ENCODE results near the gene TMEM98. TPM values are rescaled to one million over a fixed set of nuclear protein-coding genes. Genes with fewer than 3 reads are reported as not detected.

The TMEM98 gene
- total and polyA plus RNA-seq, 9 of the 15 experiments (the other 6 are each of a cell fraction or from before 2014, with no cell fraction given), result 33.5 to 164 (median 84.7) TPM

DNA sequence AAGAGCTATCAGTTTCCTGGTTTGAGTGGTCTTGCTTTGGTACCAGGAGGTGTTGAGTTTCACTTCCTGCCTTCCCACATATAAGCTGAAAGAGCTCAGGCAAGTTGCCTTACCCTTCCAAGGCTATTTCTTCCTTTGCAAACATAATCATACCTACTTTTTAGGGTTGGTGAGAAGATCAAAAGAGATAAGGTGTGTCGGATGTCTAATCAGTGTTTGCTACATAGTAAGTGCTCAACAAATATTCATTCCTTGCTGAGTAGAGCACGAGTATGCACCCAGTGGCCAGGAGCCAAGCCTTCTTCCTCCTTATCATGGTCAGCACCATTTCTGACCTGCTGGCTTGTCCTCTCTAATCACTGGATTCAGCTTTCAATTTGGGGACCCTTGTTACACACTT, 12.7 kb upstream of the TMEM98 start (continued):
- TF ChIP-seq USF2 (CRISPR knock-in tag; IDR thresholded peaks at IDR 0.05) (no peak), CBFA2T3 (IDR thresholded peaks at IDR 0.05) (peak; percentile 81), PTTG1 (tag; IDR thresholded peaks at IDR 0.05; ENCODE audit: low read depth) (no peak), ZNF263 (CRISPR knock-in tag; IDR thresholded peaks at IDR 0.05; ENCODE audit: borderline replicate concordance) (no peak), TBP (optimal IDR thresholded peaks at IDR 0.05; ENCODE audit: low read depth, low read length) (no peak), SMARCA4 (IDR thresholded peaks at IDR 0.05) (no peak; the same call in 1 of the 2 replicates), MIER1 (IDR thresholded peaks at IDR 0.05; ENCODE audit: low read depth) (no peak), DPF2 (IDR thresholded peaks at IDR 0.05) (peak; percentile 49; the same call in 1 of the 2 replicates)
- TF ChIP-seq, protein P1, sequence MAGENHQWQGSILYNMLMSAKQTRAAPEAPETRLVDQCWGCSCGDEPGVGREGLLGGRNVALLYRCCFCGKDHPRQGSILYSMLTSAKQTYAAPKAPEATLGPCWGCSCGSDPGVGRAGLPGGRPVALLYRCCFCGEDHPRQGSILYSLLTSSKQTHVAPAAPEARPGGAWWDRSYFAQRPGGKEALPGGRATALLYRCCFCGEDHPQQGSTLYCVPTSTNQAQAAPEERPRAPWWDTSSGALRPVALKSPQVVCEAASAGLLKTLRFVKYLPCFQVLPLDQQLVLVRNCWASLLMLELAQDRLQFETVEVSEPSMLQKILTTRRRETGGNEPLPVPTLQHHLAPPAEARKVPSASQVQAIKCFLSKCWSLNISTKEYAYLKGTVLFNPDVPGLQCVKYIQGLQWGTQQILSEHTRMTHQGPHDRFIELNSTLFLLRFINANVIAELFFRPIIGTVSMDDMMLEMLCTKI (IDR thresholded peaks at IDR 0.05; ENCODE audit: partially characterized antibody), result no peak
- TF ChIP-seq, protein P2, sequence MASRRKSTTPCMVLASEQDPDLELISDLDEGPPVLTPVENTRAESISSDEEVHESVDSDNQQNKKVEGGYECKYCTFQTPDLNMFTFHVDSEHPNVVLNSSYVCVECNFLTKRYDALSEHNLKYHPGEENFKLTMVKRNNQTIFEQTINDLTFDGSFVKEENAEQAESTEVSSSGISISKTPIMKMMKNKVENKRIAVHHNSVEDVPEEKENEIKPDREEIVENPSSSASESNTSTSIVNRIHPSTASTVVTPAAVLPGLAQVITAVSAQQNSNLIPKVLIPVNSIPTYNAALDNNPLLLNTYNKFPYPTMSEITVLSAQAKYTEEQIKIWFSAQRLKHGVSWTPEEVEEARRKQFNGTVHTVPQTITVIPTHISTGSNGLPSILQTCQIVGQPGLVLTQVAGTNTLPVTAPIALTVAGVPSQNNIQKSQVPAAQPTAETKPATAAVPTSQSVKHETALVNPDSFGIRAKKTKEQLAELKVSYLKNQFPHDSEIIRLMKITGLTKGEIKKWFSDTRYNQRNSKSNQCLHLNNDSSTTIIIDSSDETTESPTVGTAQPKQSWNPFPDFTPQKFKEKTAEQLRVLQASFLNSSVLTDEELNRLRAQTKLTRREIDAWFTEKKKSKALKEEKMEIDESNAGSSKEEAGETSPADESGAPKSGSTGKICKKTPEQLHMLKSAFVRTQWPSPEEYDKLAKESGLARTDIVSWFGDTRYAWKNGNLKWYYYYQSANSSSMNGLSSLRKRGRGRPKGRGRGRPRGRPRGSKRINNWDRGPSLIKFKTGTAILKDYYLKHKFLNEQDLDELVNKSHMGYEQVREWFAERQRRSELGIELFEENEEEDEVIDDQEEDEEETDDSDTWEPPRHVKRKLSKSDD (conservative IDR thresholded peaks at IDR 0.05; ENCODE audit: low read length), result no peak
- TF ChIP-seq, protein P3, sequence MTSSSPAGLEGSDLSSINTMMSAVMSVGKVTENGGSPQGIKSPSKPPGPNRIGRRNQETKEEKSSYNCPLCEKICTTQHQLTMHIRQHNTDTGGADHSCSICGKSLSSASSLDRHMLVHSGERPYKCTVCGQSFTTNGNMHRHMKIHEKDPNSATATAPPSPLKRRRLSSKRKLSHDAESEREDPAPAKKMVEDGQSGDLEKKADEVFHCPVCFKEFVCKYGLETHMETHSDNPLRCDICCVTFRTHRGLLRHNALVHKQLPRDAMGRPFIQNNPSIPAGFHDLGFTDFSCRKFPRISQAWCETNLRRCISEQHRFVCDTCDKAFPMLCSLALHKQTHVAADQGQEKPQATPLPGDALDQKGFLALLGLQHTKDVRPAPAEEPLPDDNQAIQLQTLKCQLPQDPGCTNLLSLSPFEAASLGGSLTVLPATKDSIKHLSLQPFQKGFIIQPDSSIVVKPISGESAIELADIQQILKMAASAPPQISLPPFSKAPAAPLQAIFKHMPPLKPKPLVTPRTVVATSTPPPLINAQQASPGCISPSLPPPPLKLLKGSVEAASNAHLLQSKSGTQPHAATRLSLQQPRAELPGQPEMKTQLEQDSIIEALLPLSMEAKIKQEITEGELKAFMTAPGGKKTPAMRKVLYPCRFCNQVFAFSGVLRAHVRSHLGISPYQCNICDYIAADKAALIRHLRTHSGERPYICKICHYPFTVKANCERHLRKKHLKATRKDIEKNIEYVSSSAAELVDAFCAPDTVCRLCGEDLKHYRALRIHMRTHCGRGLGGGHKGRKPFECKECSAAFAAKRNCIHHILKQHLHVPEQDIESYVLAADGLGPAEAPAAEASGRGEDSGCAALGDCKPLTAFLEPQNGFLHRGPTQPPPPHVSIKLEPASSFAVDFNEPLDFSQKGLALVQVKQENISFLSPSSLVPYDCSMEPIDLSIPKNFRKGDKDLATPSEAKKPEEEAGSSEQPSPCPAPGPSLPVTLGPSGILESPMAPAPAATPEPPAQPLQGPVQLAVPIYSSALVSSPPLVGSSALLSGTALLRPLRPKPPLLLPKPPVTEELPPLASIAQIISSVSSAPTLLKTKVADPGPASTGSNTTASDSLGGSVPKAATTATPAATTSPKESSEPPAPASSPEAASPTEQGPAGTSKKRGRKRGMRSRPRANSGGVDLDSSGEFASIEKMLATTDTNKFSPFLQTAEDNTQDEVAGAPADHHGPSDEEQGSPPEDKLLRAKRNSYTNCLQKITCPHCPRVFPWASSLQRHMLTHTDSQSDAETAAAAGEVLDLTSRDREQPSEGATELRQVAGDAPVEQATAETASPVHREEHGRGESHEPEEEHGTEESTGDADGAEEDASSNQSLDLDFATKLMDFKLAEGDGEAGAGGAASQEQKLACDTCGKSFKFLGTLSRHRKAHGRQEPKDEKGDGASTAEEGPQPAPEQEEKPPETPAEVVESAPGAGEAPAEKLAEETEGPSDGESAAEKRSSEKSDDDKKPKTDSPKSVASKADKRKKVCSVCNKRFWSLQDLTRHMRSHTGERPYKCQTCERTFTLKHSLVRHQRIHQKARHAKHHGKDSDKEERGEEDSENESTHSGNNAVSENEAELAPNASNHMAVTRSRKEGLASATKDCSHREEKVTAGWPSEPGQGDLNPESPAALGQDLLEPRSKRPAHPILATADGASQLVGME (CRISPR knock-in tag; IDR thresholded peaks at IDR 0.05), result no peak

Measured in K562 (cell line).